T-helper 2 cell treated with Interferon-gamma antibody and Interleukin-4, amounts not matched to agents 5 μg/mL and 100 μg/mL, for 36 hours (primary cell): ENCODE measurements around the gene VARS1.

Experiments
- DNase-seq: peaks from one replicate; pipeline ENCODE4 v3.0.0; 2021; ENCODE audit warnings: low spot score
- H3K27ac Mint-ChIP-seq: one replicate; pipeline ENCODE4 v1.8.0; 2021; ENCODE audit warnings: mild to moderate bottlenecking, mixed read lengths
- H3K27me3 Mint-ChIP-seq: one replicate; pipeline ENCODE4 v1.8.0; 2021; ENCODE audit warnings: low read depth, mixed read lengths
- H3K36me3 Mint-ChIP-seq: one replicate; pipeline ENCODE4 v1.8.0; 2021; ENCODE audit warnings: low read depth, mixed read lengths
- H3K4me1 Mint-ChIP-seq: one replicate; pipeline ENCODE4 v1.8.0; 2021; ENCODE audit warnings: low read depth, mixed read lengths
- H3K4me3 Mint-ChIP-seq: one replicate; pipeline ENCODE4 v1.8.0; 2022; ENCODE audit warnings: mild to moderate bottlenecking, moderate library complexity, mixed read lengths
- H3K9me3 Mint-ChIP-seq: one replicate; pipeline ENCODE4 v1.8.0; 2021; ENCODE audit warnings: mixed read lengths

The VARS1 gene

GRCh38 chr6:31778193-31778592 lies 17.4 kb downstream of the VARS1 start:
- peaks cover 29% of the 10 kb centered on the region for H3K36me3 Mint-ChIP-seq
- H3K27ac Mint-ChIP-seq = no peak overlapping the region
- no peak for DNase-seq
- H3K9me3 Mint-ChIP-seq = no peaks in the 10 kb centered on the region
- no peaks in the 10 kb centered on the region for H3K27me3 Mint-ChIP-seq
- H3K4me1 Mint-ChIP-seq = peaks cover 22% of the 10 kb centered on the region
- no peak overlapping the region for H3K4me3 Mint-ChIP-seq

- Mint-ChIP-seq H3K27me3 (no peaks in the 10 kb centered on the region), H3K4me1 (peaks cover 26% of the 10 kb centered on the region), H3K36me3 (peaks cover 25% of the 10 kb centered on the region), H3K27ac (peak overlapping the region; percentile 71), H3K9me3 (no peaks in the 10 kb centered on the region), H3K4me3 (no peak overlapping the region)
- no peak for DNase-seq
Observed at GRCh38 chr6:31777667-31778050, 17.9 kb downstream of the VARS1 start.

- peaks cover 21% of the 10 kb centered on the region for H3K36me3 Mint-ChIP-seq
- no peaks in the 10 kb centered on the region for H3K9me3 Mint-ChIP-seq
- DNase-seq = peak; percentile 89
- peaks cover 28% of the 10 kb centered on the region for H3K4me1 Mint-ChIP-seq
- H3K4me3 Mint-ChIP-seq = peak within 1 kb of the TSS; percentile 38
- H3K27ac Mint-ChIP-seq = peak within 1 kb of the TSS; percentile 71
- H3K27me3 Mint-ChIP-seq = no peaks in the 10 kb centered on the region
Observed at GRCh38 chr6:31776989-31777666, 18.4 kb downstream of the VARS1 start, which contains the start of gene VWA7. Gene VWA7 (minus strand): TSS chr6:31777328. CDS start chr6:31776779, 549 bp downstream.

- Mint-ChIP-seq H3K9me3 (no peaks in the 10 kb centered on the region), H3K4me3 (peak overlapping the region; percentile 13), H3K4me1 (peaks cover 29% of the 10 kb centered on the region), H3K36me3 (peaks cover 21% of the 10 kb centered on the region), H3K27me3 (no peaks in the 10 kb centered on the region), H3K27ac (peak overlapping the region; percentile 71)
- no peak for DNase-seq
Observed at GRCh38 chr6:31776485-31776988, 19.0 kb downstream of the VARS1 start.

GRCh38 chr6:31775633-31776484 lies 19.7 kb downstream of the VARS1 start:
- Mint-ChIP-seq H3K4me1 (peaks cover 36% of the 10 kb centered on the region), H3K27me3 (no peaks in the 10 kb centered on the region), H3K9me3 (no peaks in the 10 kb centered on the region), H3K4me3 (peak overlapping the region; percentile 13), H3K27ac (peak overlapping the region; percentile 76), H3K36me3 (peaks cover 18% of the 10 kb centered on the region)
- DNase-seq = no peak

- H3K4me3 Mint-ChIP-seq = no peak overlapping the region
- H3K27me3 Mint-ChIP-seq = no peaks in the 10 kb centered on the region
- no peak for DNase-seq
- peaks cover 16% of the 10 kb centered on the region for H3K36me3 Mint-ChIP-seq
- peaks cover 38% of the 10 kb centered on the region for H3K4me1 Mint-ChIP-seq
- H3K9me3 Mint-ChIP-seq = no peaks in the 10 kb centered on the region
- H3K27ac Mint-ChIP-seq = peak overlapping the region; percentile 76
Observed at GRCh38 chr6:31775184-31775583, 20.4 kb downstream of the VARS1 start.

- no peak for DNase-seq
- peaks cover 8% of the 10 kb centered on the region for H3K36me3 Mint-ChIP-seq
- H3K27me3 Mint-ChIP-seq = no peaks in the 10 kb centered on the region
- no peak overlapping the region for H3K4me3 Mint-ChIP-seq
- H3K27ac Mint-ChIP-seq = peak overlapping the region; percentile 63
- no peaks in the 10 kb centered on the region for H3K9me3 Mint-ChIP-seq
- peaks cover 36% of the 10 kb centered on the region for H3K4me1 Mint-ChIP-seq
Observed at GRCh38 chr6:31771992-31772358, 23.6 kb downstream of the VARS1 start.

- no peak overlapping the region for H3K27ac Mint-ChIP-seq
- DNase-seq = no peak
- H3K4me3 Mint-ChIP-seq = no peak overlapping the region
- peaks cover 29% of the 10 kb centered on the region for H3K4me1 Mint-ChIP-seq
- no peaks in the 10 kb centered on the region for H3K9me3 Mint-ChIP-seq
- no peaks in the 10 kb centered on the region for H3K27me3 Mint-ChIP-seq
- peaks cover 8% of the 10 kb centered on the region for H3K36me3 Mint-ChIP-seq
Observed at GRCh38 chr6:31770860-31771259, 24.7 kb downstream of the VARS1 start.

GRCh38 chr6:31769684-31770371 lies 25.7 kb downstream of the VARS1 start:
- Mint-ChIP-seq H3K27me3 (no peaks in the 10 kb centered on the region), H3K36me3 (peaks cover 6% of the 10 kb centered on the region), H3K27ac (peak overlapping the region; percentile 66), H3K4me1 (peaks cover 23% of the 10 kb centered on the region), H3K4me3 (peak overlapping the region; percentile 22), H3K9me3 (no peaks in the 10 kb centered on the region)
- DNase-seq = peak; percentile 73

- Mint-ChIP-seq H3K4me3 (no peak overlapping the region), H3K36me3 (peaks cover 8% of the 10 kb centered on the region), H3K27me3 (no peaks in the 10 kb centered on the region), H3K4me1 (peaks cover 26% of the 10 kb centered on the region), H3K27ac (no peak overlapping the region), H3K9me3 (no peaks in the 10 kb centered on the region)
- no peak for DNase-seq
Observed at GRCh38 chr6:31768363-31769257, 26.9 kb downstream of the VARS1 start.

GRCh38 chr6:31767096-31767645 lies 28.4 kb downstream of the VARS1 start:
- Mint-ChIP-seq H3K4me3 (no peak overlapping the region), H3K9me3 (no peaks in the 10 kb centered on the region), H3K4me1 (peaks cover 19% of the 10 kb centered on the region), H3K36me3 (peaks cover 18% of the 10 kb centered on the region), H3K27ac (no peak overlapping the region), H3K27me3 (no peaks in the 10 kb centered on the region)
- no peak for DNase-seq

- H3K9me3 Mint-ChIP-seq = no peaks in the 10 kb centered on the region
- no peaks in the 10 kb centered on the region for H3K27me3 Mint-ChIP-seq
- H3K4me3 Mint-ChIP-seq = no peak overlapping the region
- DNase-seq = no peak
- H3K36me3 Mint-ChIP-seq = peaks cover 23% of the 10 kb centered on the region
- H3K4me1 Mint-ChIP-seq = peaks cover 14% of the 10 kb centered on the region
- no peak overlapping the region for H3K27ac Mint-ChIP-seq
Observed at GRCh38 chr6:31765910-31766794, 29.4 kb downstream of the VARS1 start.
